HG03025 (cell line): ENCODE results near the gene ZFYVE1.

Source experiments
- ATAC-seq: cut with Tn5 transposase; IDR thresholded peaks from one replicate; pipeline ENCODE4 v1.9.1; 2021; ENCODE audit warnings: mild to moderate bottlenecking, moderate library complexity; ENCODE audit not compliant: unreplicated experiment, low FRiP score

ZFYVE1 gene

GRCh38 chr14:72926292-72927028 is 100.4 kb downstream of the ZFYVE1 start, which contains the start of gene DCAF4:
Gene DCAF4 (plus strand): TSS chr14:72926464. CDS start chr14:72937979, 11,515 bp downstream.
- ATAC-seq = peak; percentile 91

- peak; percentile 15 for ATAC-seq
These were observed 101.1 kb downstream of the ZFYVE1 start for GRCh38 chr14:72925815-72926291.

- ATAC-seq = no peak
These were observed 101.6 kb downstream of the ZFYVE1 start for GRCh38 chr14:72925171-72925759.

GRCh38 chr14:72924337-72924736 is 102.6 kb downstream of the ZFYVE1 start:
- ATAC-seq = no peak

GRCh38 chr14:72921396-72921795 is 105.5 kb downstream of the ZFYVE1 start:
- no peak for ATAC-seq

- ATAC-seq = no peak
These were observed 106.9 kb downstream of the ZFYVE1 start for GRCh38 chr14:72920008-72920407.
